Right atrium auricular region (tissue), 2 donors: ENCODE results near the gene MGLL. TPM values are rescaled to one million over a fixed set of nuclear protein-coding genes. Genes with fewer than 3 reads are reported as not detected.
A peak's percentile ranks its signal among the peaks of the same experiment; 100 is the strongest.

Experiments
- DNase-seq: peaks from one replicate; pipeline ENCODE4 v3.0.0-alpha.2; 2019; ENCODE audit warnings: low spot score
- H3K27ac ChIP-seq, 2 donors: fragments of 200-600 bp; sonication (generic); 1 replicate in 1 of 2; 2 replicates in 1 of 2; pipeline ENCODE4 v1.5.1; 2016 to 2019
- H3K27me3 ChIP-seq, 2 donors: fragments of 200-600 bp; sonication (generic); one replicate each; pipeline versions ENCODE4 v1.5.1 to v1.6.0; 2017 to 2019
- H3K36me3 ChIP-seq: fragments of 200-600 bp; sonication (generic); one replicate; pipeline ENCODE4 v1.5.1; 2016
- H3K4me1 ChIP-seq, 2 donors: fragments of 200-600 bp; sonication (generic); one replicate each; pipeline versions ENCODE4 v1.5.1 to v1.6.0; 2017 to 2019
- H3K4me3 ChIP-seq, 2 donors: fragments of 200-600 bp; sonication (generic); 1 replicate in 1 of 2; 2 replicates in 1 of 2; pipeline ENCODE4 v1.5.1; 2017 to 2019; ENCODE audit warnings: mild to moderate bottlenecking in 1 of 2, moderate library complexity in 1 of 2
- H3K9me3 ChIP-seq, 2 donors: fragments of 200-600 bp; sonication (generic); one replicate each; pipeline ENCODE4 v1.5.1; 2019
- CTCF ChIP-seq, 2 donors: fragments of 200-600 bp; sonication (generic); IDR thresholded peaks; one replicate each; pipeline ENCODE4 v1.5.1; 2019; ENCODE audit warnings: antibody characterized with exemption in 2 of 2
- total RNA-seq, 2 donors: library from RNA; depleted of rRNA; stranded (reverse); fragments of >200 nt; gene quantifications; one replicate each; pipeline ENCODE4 v1.1.0, GENCODE V29; 2016

The MGLL gene
- total RNA-seq, 2 donors from 2014 or later, result 36.3 to 46.4 TPM

GRCh38 chr3:127702151-127702578 is 120.2 kb downstream of the MGLL start:
- DNase-seq, result no peak
- Histone ChIP-seq H3K9me3 (no peaks in the 10 kb centered on the region), H3K27me3 (no peaks in the 10 kb centered on the region), H3K4me1 (peaks cover 0 to 62% of the 10 kb centered on the region in 2 donors), H3K4me3 (no peak overlapping the region), H3K36me3 (peaks cover 4% of the 10 kb centered on the region), H3K27ac (peak overlapping the region; percentile 77 to 90)
- TF ChIP-seq CTCF (IDR thresholded peaks at IDR 0.05), result no peak

GRCh38 chr3:127701280-127701911 is 120.9 kb downstream of the MGLL start:
- DNase-seq, result no peak
- H3K9me3 ChIP-seq, result no peaks in the 10 kb centered on the region
- peaks cover 4% of the 10 kb centered on the region for H3K36me3 ChIP-seq
- H3K4me1 ChIP-seq, result peaks cover 0 to 62% of the 10 kb centered on the region in 2 donors
- TF ChIP-seq CTCF (IDR thresholded peaks at IDR 0.05), result no peak
- H3K27ac ChIP-seq, result peak overlapping the region; percentile 77 to 90
- H3K27me3 ChIP-seq, result no peaks in the 10 kb centered on the region
- no peak overlapping the region for H3K4me3 ChIP-seq

- DNase-seq, result no peak
- Histone ChIP-seq H3K4me1 (peaks cover 0 to 70% of the 10 kb centered on the region in 2 donors), H3K9me3 (no peaks in the 10 kb centered on the region), H3K27me3 (no peaks in the 10 kb centered on the region), H3K4me3 (no peak overlapping the region), H3K36me3 (peaks cover 4% of the 10 kb centered on the region), H3K27ac (peak overlapping the region; percentile 88 to 90)
- no peak for TF ChIP-seq CTCF (IDR thresholded peaks at IDR 0.05)
These were observed 121.9 kb downstream of the MGLL start for GRCh38 chr3:127700406-127700805.

GRCh38 chr3:127699416-127700300 is 122.7 kb downstream of the MGLL start:
- no peak for DNase-seq
- Histone ChIP-seq H3K27me3 (no peaks in the 10 kb centered on the region), H3K36me3 (peaks cover under 1% of the 10 kb centered on the region), H3K4me1 (peaks cover 0 to 70% of the 10 kb centered on the region in 2 donors), H3K27ac (peak overlapping the region; percentile 88 to 90), H3K4me3 (no peak overlapping the region), H3K9me3 (no peaks in the 10 kb centered on the region)
- no peak for TF ChIP-seq CTCF (IDR thresholded peaks at IDR 0.05)

GRCh38 chr3:127698691-127699415 is 123.5 kb downstream of the MGLL start:
- Histone ChIP-seq H3K27ac (peak overlapping the region; percentile 88 to 90), H3K4me1 (peaks cover 0 to 70% of the 10 kb centered on the region in 2 donors), H3K36me3 (no peaks in the 10 kb centered on the region), H3K4me3 (no peak overlapping the region), H3K9me3 (no peaks in the 10 kb centered on the region), H3K27me3 (no peaks in the 10 kb centered on the region)
- no peak for TF ChIP-seq CTCF (IDR thresholded peaks at IDR 0.05)
- no peak for DNase-seq
